ENCODE measurements around the gene ADRB2. TPM values are rescaled to one million over a fixed set of nuclear protein-coding genes. Genes with fewer than 3 reads are reported as not detected.
A peak's percentile ranks its signal among the peaks of the same experiment; 100 is the strongest.
"Not testable (repeated sequence)": the region's sequence is repeated elsewhere in the genome, so short reads cannot be mapped to it uniquely, and the experiment has no call there.

The ADRB2 gene
- total RNA-seq, 2 experiments from 2014 or later: 0.09 TPM; not detected in 1

- ChIA-PET POLR2A (interaction anchor here (1.6 kb wide), 1 partner anchor 13 kb away, joined by 5 read pairs; no protein-coding TSS in a partner anchor), CTCF (interaction anchor here (1.1 kb wide), 1 partner anchor 12 kb away, joined by 4 read pairs; no protein-coding TSS in a partner anchor)
- DNase-seq (peak; percentile 16), ATAC-seq (no peak)
- intact Hi-C loops (cut with DNase I, micrococcal nuclease): loop anchor here in 1 of 2 experiments (5.0 kb wide), 1 partner anchor 80 kb away; no protein-coding TSS in a partner anchor
- Mint-ChIP-seq H3K27me3 (peaks cover 44% of the 10 kb centered on the region), H3K4me3 (no peak overlapping the region), H3K27ac (no peak overlapping the region), H3K36me3 (ENCODE audit: low read depth) (no peaks in the 10 kb centered on the region), H3K4me1 (peaks cover 23% of the 10 kb centered on the region), H3K9me3 (ENCODE audit: low read depth) (no peaks in the 10 kb centered on the region)
Observed at GRCh38 chr5:148792744-148793143, 33.7 kb upstream of the ADRB2 start.

- intact Hi-C loops (cut with DNase I, micrococcal nuclease): loop anchor here in 1 of 2 experiments (5.0 kb wide), 1 partner anchor 81 kb away; no protein-coding TSS in a partner anchor
Observed at GRCh38 chr5:148793261-148793660, 33.1 kb upstream of the ADRB2 start.

GRCh38 chr5:148794275-148794674, 32.1 kb upstream of the ADRB2 start:
- ATAC-seq (no peak), DNase-seq (no peak)
- H3K4me1 Mint-ChIP-seq: peaks cover 27% of the 10 kb centered on the region
- H3K4me3 Mint-ChIP-seq: no peak overlapping the region
- peaks cover 36% of the 10 kb centered on the region for H3K27me3 Mint-ChIP-seq
- no peak overlapping the region for H3K27ac Mint-ChIP-seq
- no peaks in the 10 kb centered on the region for H3K9me3 Mint-ChIP-seq (ENCODE audit: low read depth)
- POLR2A ChIA-PET: no interaction called here
- intact Hi-C loops (cut with DNase I, micrococcal nuclease): loop anchor here in 1 of 2 experiments (5.0 kb wide), 1 partner anchor 82 kb away; no protein-coding TSS in a partner anchor
- CTCF ChIA-PET: interaction anchor here (0.6 to 0.9 kb wide), 5 partner anchors 26 to 190 kb away, joined by 3 read pairs; no protein-coding TSS in a partner anchor
- H3K36me3 Mint-ChIP-seq (ENCODE audit: low read depth): no peaks in the 10 kb centered on the region

More at GRCh38 chr5:148793261-148793660, 33.1 kb upstream of the ADRB2 start:
- no peaks in the 10 kb centered on the region for H3K9me3 Mint-ChIP-seq (ENCODE audit: low read depth)
- ATAC-seq (no peak), DNase-seq (no peak)
- no peak overlapping the region for H3K27ac Mint-ChIP-seq
- H3K4me1 Mint-ChIP-seq: peaks cover 23% of the 10 kb centered on the region
- H3K36me3 Mint-ChIP-seq (ENCODE audit: low read depth): no peaks in the 10 kb centered on the region
- peaks cover 42% of the 10 kb centered on the region for H3K27me3 Mint-ChIP-seq
- H3K4me3 Mint-ChIP-seq: no peak overlapping the region
- POLR2A ChIA-PET: no interaction called here
- CTCF ChIA-PET: interaction anchor here (0.6 to 1.1 kb wide), 2 partner anchors 11 to 243 kb away, joined by 4 to 5 read pairs; no protein-coding TSS in a partner anchor

- Mint-ChIP-seq H3K36me3 (ENCODE audit: low read depth) (no peaks in the 10 kb centered on the region), H3K27me3 (peaks cover 31% of the 10 kb centered on the region), H3K4me1 (peaks cover 32% of the 10 kb centered on the region), H3K4me3 (no peak overlapping the region), H3K27ac (no peak overlapping the region), H3K9me3 (ENCODE audit: low read depth) (no peaks in the 10 kb centered on the region)
- ATAC-seq: no peak
- DNase-seq: no peak
- POLR2A ChIA-PET: no interaction called here
- CTCF ChIA-PET: interaction anchor here (0.6 to 0.9 kb wide), 6 partner anchors 48 to 241 kb away, joined by 3 to 5 read pairs (median 3); no protein-coding TSS in a partner anchor
- intact Hi-C loops (cut with DNase I, micrococcal nuclease): loop anchor here in 1 of 2 experiments (5.0 kb wide), 1 partner anchor 83 kb away; no protein-coding TSS in a partner anchor
Observed at GRCh38 chr5:148794729-148795561, 31.5 kb upstream of the ADRB2 start.

- ATAC-seq: no peak
- Mint-ChIP-seq H3K27ac (no peak overlapping the region), H3K4me1 (peaks cover 27% of the 10 kb centered on the region), H3K27me3 (peaks cover 31% of the 10 kb centered on the region), H3K9me3 (ENCODE audit: low read depth) (no peaks in the 10 kb centered on the region), H3K36me3 (ENCODE audit: low read depth) (no peaks in the 10 kb centered on the region), H3K4me3 (no peak overlapping the region)
- ChIA-PET POLR2A (no interaction called here), CTCF (interaction anchor here (0.6 to 1.3 kb wide), 3 partner anchors 8 to 252 kb away, joined by 3 to 7 read pairs (median 3); no protein-coding TSS in a partner anchor)
- DNase-seq: no peak
- intact Hi-C loops (cut with DNase I, micrococcal nuclease): no loop called here
Observed at GRCh38 chr5:148796936-148797335, 29.5 kb upstream of the ADRB2 start.

GRCh38 chr5:148798786-148799185, 27.6 kb upstream of the ADRB2 start:
- H3K4me1 Mint-ChIP-seq: peaks cover 18% of the 10 kb centered on the region
- CTCF ChIA-PET: no interaction called here
- H3K36me3 Mint-ChIP-seq (ENCODE audit: low read depth): no peaks in the 10 kb centered on the region
- H3K9me3 Mint-ChIP-seq (ENCODE audit: low read depth): no peaks in the 10 kb centered on the region
- H3K27me3 Mint-ChIP-seq: peaks cover 34% of the 10 kb centered on the region
- ATAC-seq (no peak), DNase-seq (no peak)
- no peak overlapping the region for H3K4me3 Mint-ChIP-seq
- H3K27ac Mint-ChIP-seq: no peak overlapping the region
- POLR2A ChIA-PET: no interaction called here
- intact Hi-C loops (cut with DNase I, micrococcal nuclease): no loop called here

- H3K4me3 Mint-ChIP-seq: no peak overlapping the region
- intact Hi-C loops (cut with DNase I, micrococcal nuclease): loop anchor here (1.0 kb wide), 1 partner anchor 9 kb away; no protein-coding TSS in a partner anchor
- DNase-seq (peak; percentile 42), ATAC-seq (peak; percentile 94)
- ChIA-PET CTCF (interaction anchor here (1.1 kb wide), 1 partner anchor 8 kb away, joined by 5 read pairs; no protein-coding TSS in a partner anchor), POLR2A (interaction anchor here (1.3 kb wide), 1 partner anchor 9 kb away, joined by 12 read pairs; no protein-coding TSS in a partner anchor)
- H3K36me3 Mint-ChIP-seq (ENCODE audit: low read depth): no peaks in the 10 kb centered on the region
- no peak overlapping the region for H3K27ac Mint-ChIP-seq
- no peaks in the 10 kb centered on the region for H3K9me3 Mint-ChIP-seq (ENCODE audit: low read depth)
- peaks cover 28% of the 10 kb centered on the region for H3K27me3 Mint-ChIP-seq
- H3K4me1 Mint-ChIP-seq: peaks cover 18% of the 10 kb centered on the region
Observed at GRCh38 chr5:148799737-148800527, 26.5 kb upstream of the ADRB2 start.

- intact Hi-C loops (cut with DNase I, micrococcal nuclease): no loop called here
- Mint-ChIP-seq H3K27me3 (peaks cover 20% of the 10 kb centered on the region), H3K4me1 (peaks cover 33% of the 10 kb centered on the region), H3K36me3 (ENCODE audit: low read depth) (no peaks in the 10 kb centered on the region), H3K9me3 (ENCODE audit: low read depth) (no peaks in the 10 kb centered on the region), H3K4me3 (no peak overlapping the region), H3K27ac (no peak overlapping the region)
- ATAC-seq (no peak), DNase-seq (no peak)
- ChIA-PET POLR2A (no interaction called here), CTCF (interaction anchor here (1.1 kb wide), 1 partner anchor 10 kb away, joined by 3 read pairs; no protein-coding TSS in a partner anchor)
Observed at GRCh38 chr5:148801682-148802276, 24.6 kb upstream of the ADRB2 start.

- H3K27ac Mint-ChIP-seq; intact Hi-C loops (cut with DNase I, micrococcal nuclease); H3K36me3 Mint-ChIP-seq (ENCODE audit: low read depth); H3K4me3 Mint-ChIP-seq; DNase-seq; H3K9me3 Mint-ChIP-seq (ENCODE audit: low read depth); ATAC-seq: not testable (repeated sequence)
- H3K4me1 Mint-ChIP-seq: peaks cover 39% of the 10 kb centered on the region
- CTCF ChIA-PET: interaction anchor here (0.6 to 2.8 kb wide), 2 partner anchors 18 to 628 kb away, joined by 3 to 8 read pairs; no protein-coding TSS in a partner anchor
- POLR2A ChIA-PET: interaction anchor here (0.6 kb wide), 1 partner anchor 12 kb away, joined by 3 read pairs; no protein-coding TSS in a partner anchor
- peaks cover 20% of the 10 kb centered on the region for H3K27me3 Mint-ChIP-seq
Observed at GRCh38 chr5:148803451-148803850, 23.0 kb upstream of the ADRB2 start.

- POLR2A ChIA-PET: interaction anchor here (1.9 kb wide), 1 partner anchor 12 kb away, joined by 5 read pairs; no protein-coding TSS in a partner anchor
Observed at GRCh38 chr5:148804393-148804792, 22.0 kb upstream of the ADRB2 start.

More at GRCh38 chr5:148804393-148804792, 22.0 kb upstream of the ADRB2 start:
- intact Hi-C loops (cut with DNase I, micrococcal nuclease): no loop called here
- peaks cover 17% of the 10 kb centered on the region for H3K27me3 Mint-ChIP-seq
- H3K4me3 Mint-ChIP-seq: no peak overlapping the region
- ATAC-seq: no peak
- H3K27ac Mint-ChIP-seq: no peak overlapping the region
- no peaks in the 10 kb centered on the region for H3K9me3 Mint-ChIP-seq (ENCODE audit: low read depth)
- no peaks in the 10 kb centered on the region for H3K36me3 Mint-ChIP-seq (ENCODE audit: low read depth)
- CTCF ChIA-PET: interaction anchor here (0.5 to 2.8 kb wide), 7 partner anchors 12 to 73 kb away, joined by 3 to 8 read pairs (median 4); no protein-coding TSS in a partner anchor
- no peak for DNase-seq
- peaks cover 44% of the 10 kb centered on the region for H3K4me1 Mint-ChIP-seq
